Peyer's patch (tissue), 4 donors: ENCODE results near the gene ZFP62. TPM values are rescaled to one million over a fixed set of nuclear protein-coding genes. Genes with fewer than 3 reads are reported as not detected.

ENCODE experiments used
- DNase-seq, 3 donors: peaks; one replicate each; pipeline ENCODE4 v3.0.0-alpha.2; 2017 to 2019
- H3K27ac ChIP-seq, 4 donors: fragments of 200-600 bp; sonication (generic); one replicate each; pipeline ENCODE4 v1.5.1; 2016 to 2019
- H3K27me3 ChIP-seq, 2 donors: fragments of 200-600 bp; sonication (generic); one replicate each; pipeline ENCODE4 v1.5.1; 2019
- H3K36me3 ChIP-seq, 3 donors: fragments of 200-600 bp; sonication (generic); one replicate each; pipeline ENCODE4 v1.5.1; 2016 to 2019
- H3K4me1 ChIP-seq, 4 donors: fragments of 200-600 bp; sonication (generic); one replicate each; pipeline ENCODE4 v1.5.1; 2016 to 2019
- H3K4me3 ChIP-seq, 4 donors: fragments of 200-600 bp; sonication (generic); 1 replicate in 3 of 4; 2 replicates in 1 of 4; pipeline ENCODE4 v1.5.1; 2016 to 2019; ENCODE audit warnings: mild to moderate bottlenecking in 1 of 4
- H3K9me3 ChIP-seq, 4 donors: fragments of 200-600 bp; sonication (generic); one replicate each; pipeline ENCODE4 v1.5.1; 2016 to 2019; ENCODE audit warnings: mild to moderate bottlenecking in 1 of 4
- POLR2A ChIP-seq, 2 donors: fragments of 450-650 bp; IDR thresholded peaks; one replicate each; pipeline ENCODE4 v1.5.1; 2017; ENCODE audit warnings: antibody characterized with exemption in 2 of 2, mild to moderate bottlenecking in 2 of 2, moderate library complexity in 2 of 2
- small RNA-seq, 2 donors: library from RNA; depleted of rRNA; stranded (forward); fragments of <200 nt; gene quantifications; one replicate each; pipeline ENCODE3, GENCODE V24; 2016
- total RNA-seq, 4 donors: library from RNA; depleted of rRNA; stranded (reverse); fragments of >200 nt; gene quantifications; one replicate each; pipeline ENCODE4 v1.1.0, GENCODE V29; 2016
- TF ChIP-seq, protein P1 (sequence below), 6 experiments: fragments of 450-650 bp in 4 of 6; fragments of 200-600 bp in 2 of 6; sonication (generic) in 1 of 6; IDR thresholded peaks; one replicate each; pipeline ENCODE4 v1.5.1; 2017 to 2019; ENCODE audit warnings: antibody characterized with exemption in 6 of 6, mild to moderate bottlenecking in 3 of 6, moderate library complexity in 1 of 6

ZFP62 gene
- total RNA-seq, 4 donors from 2014 or later, result 22.4 to 45.8 (median 36.4) TPM

DNA sequence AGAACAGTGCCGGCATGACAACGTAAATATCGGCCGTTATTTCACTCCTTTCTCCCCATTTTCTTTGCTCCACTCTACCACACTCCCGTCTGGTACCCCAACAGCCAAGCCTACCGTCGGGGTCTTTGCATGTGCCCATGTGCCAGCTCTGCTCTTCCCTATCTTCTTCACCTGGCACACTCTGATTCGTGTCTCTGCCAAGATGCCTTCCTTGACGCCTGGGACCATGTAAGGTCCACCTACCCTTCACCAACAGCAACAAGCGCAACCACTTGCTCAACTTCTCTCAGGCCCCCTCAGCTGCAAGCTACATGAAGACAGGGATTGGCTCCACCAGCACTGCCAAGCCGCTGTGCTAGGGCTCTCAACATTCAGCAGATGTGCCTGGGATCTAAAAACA, 62.9 kb downstream of the ZFP62 start:
- DNase-seq, result no peak
- TF ChIP-seq, protein P1, sequence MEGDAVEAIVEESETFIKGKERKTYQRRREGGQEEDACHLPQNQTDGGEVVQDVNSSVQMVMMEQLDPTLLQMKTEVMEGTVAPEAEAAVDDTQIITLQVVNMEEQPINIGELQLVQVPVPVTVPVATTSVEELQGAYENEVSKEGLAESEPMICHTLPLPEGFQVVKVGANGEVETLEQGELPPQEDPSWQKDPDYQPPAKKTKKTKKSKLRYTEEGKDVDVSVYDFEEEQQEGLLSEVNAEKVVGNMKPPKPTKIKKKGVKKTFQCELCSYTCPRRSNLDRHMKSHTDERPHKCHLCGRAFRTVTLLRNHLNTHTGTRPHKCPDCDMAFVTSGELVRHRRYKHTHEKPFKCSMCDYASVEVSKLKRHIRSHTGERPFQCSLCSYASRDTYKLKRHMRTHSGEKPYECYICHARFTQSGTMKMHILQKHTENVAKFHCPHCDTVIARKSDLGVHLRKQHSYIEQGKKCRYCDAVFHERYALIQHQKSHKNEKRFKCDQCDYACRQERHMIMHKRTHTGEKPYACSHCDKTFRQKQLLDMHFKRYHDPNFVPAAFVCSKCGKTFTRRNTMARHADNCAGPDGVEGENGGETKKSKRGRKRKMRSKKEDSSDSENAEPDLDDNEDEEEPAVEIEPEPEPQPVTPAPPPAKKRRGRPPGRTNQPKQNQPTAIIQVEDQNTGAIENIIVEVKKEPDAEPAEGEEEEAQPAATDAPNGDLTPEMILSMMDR (IDR thresholded peaks at IDR 0.05), result no peak
- TF ChIP-seq POLR2A (IDR thresholded peaks at IDR 0.05), result no peak
- Histone ChIP-seq H3K27ac (no peak overlapping the region), H3K4me1 (peaks cover 7 to 60% (median 32%) of the 10 kb centered on the region in 4 donors), H3K9me3 (no peaks in the 10 kb centered on the region), H3K36me3 (peaks cover 0 to 15% (median 0%) of the 10 kb centered on the region in 3 donors), H3K27me3 (no peaks in the 10 kb centered on the region), H3K4me3 (no peak overlapping the region)

Small RNA genes within 50 kb of the gene (small RNA-seq; reads per million reads assigned to genes)
- gene RF00019, result 0 reads per million in 2 donors

Other genes starting within 250 kb of the ZFP62 start
- gene FLT4, start 211.7 kb downstream of the ZFP62 start, total RNA-seq, result 10 to 100 TPM in 1 of 4 donors, 1 to 10 TPM in 3; 3.9 to 17.3 (median 6.1) TPM
- gene OR2Y1, start 121.2 kb downstream of the ZFP62 start, total RNA-seq, result not detected
- 100 to 1,000 TPM; 102 to 155 (median 144) TPM for gene MGAT1, start 58.5 kb downstream of the ZFP62 start, total RNA-seq
- 100 to 1,000 TPM in 3 of 4 donors, 1 to 10 TPM in 1; 6.6 to 337 (median 134) TPM for gene BTNL8, start 37.9 kb upstream of the ZFP62 start, total RNA-seq
- gene BTNL3, start 127.6 kb upstream of the ZFP62 start, total RNA-seq, result 100 to 1,000 TPM in 2 of 4 donors, 10 to 100 TPM in 1, 1 to 10 TPM in 1; 7.4 to 214 (median 110) TPM
- gene BTNL9, start 179.0 kb upstream of the ZFP62 start, total RNA-seq, result 10 to 100 TPM in 1 of 4 donors, 1 to 10 TPM in 3; 5.3 to 48.7 (median 8.7) TPM